ENCODE data around the gene RASSF5. TPM values are rescaled to one million over a fixed set of nuclear protein-coding genes. Genes with fewer than 3 reads are reported as not detected.
A peak's percentile ranks its signal among the peaks of the same experiment; 100 is the strongest.

RASSF5 gene
- total and polyA plus RNA-seq, 10 of the 15 experiments (the other 5 are each of a cell fraction or from before 2014, with no cell fraction given) = 14.0 to 89.6 (median 68.9) TPM

- TF ChIP-seq, protein P1, sequence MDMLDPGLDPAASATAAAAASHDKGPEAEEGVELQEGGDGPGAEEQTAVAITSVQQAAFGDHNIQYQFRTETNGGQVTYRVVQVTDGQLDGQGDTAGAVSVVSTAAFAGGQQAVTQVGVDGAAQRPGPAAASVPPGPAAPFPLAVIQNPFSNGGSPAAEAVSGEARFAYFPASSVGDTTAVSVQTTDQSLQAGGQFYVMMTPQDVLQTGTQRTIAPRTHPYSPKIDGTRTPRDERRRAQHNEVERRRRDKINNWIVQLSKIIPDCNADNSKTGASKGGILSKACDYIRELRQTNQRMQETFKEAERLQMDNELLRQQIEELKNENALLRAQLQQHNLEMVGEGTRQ (IDR thresholded peaks at IDR 0.05; ENCODE audit: borderline replicate concordance, low read depth, low read length) = no peak
- TF ChIP-seq SMARCA5 (IDR thresholded peaks at IDR 0.05) (peak; percentile 75), HDAC2 (IDR thresholded peaks at IDR 0.05) (no peak), RELA (IDR thresholded peaks at IDR 0.05; ENCODE audit: borderline replicate concordance, partially characterized antibody) (no peak), ZZZ3 (IDR thresholded peaks at IDR 0.05; ENCODE audit: control insufficient read depth, insufficient read length, low read depth) (no peak), SMAD1 (IDR thresholded peaks at IDR 0.05; ENCODE audit: low read depth, partially characterized antibody) (no peak), KDM1A (IDR thresholded peaks at IDR 0.05; ENCODE audit: borderline replicate concordance) (no peak), EP300 (IDR thresholded peaks at IDR 0.05; ENCODE audit: borderline replicate concordance in 1 of 2, control insufficient read depth in 1 of 2, low read depth in 2 of 2, low read length in 2 of 2) (peak; percentile 64 to 71; a peak in 3 of 4 replicates), EZH2 (IDR thresholded peaks at IDR 0.05; ENCODE audit: borderline replicate concordance, control insufficient read depth, low read depth, low read length) (no peak), DPF2 (IDR thresholded peaks at IDR 0.05) (peak; percentile 89), ATF7 (IDR thresholded peaks at IDR 0.05; ENCODE audit: low read depth) (peak; percentile 95), ASH2L (IDR thresholded peaks at IDR 0.05; ENCODE audit: borderline replicate concordance, low read depth) (no peak), MLLT1 (IDR thresholded peaks at IDR 0.05) (peak; percentile 75), BCL11A (IDR thresholded peaks at IDR 0.05; ENCODE audit: low read depth, low read length) (peak; percentile 75), JUND (IDR thresholded peaks at IDR 0.05; ENCODE audit: low read depth, low read length) (0 out of 2 replicates have a peak, but pooled peaks have one; percentile 57)
- TF ChIP-seq, protein P2, sequence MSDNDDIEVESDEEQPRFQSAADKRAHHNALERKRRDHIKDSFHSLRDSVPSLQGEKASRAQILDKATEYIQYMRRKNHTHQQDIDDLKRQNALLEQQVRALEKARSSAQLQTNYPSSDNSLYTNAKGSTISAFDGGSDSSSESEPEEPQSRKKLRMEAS (IDR thresholded peaks at IDR 0.05; ENCODE audit: low read depth, low read length) = peak; percentile 32; the same call in 1 of the 2 replicates
- TF ChIP-seq, protein P3, sequence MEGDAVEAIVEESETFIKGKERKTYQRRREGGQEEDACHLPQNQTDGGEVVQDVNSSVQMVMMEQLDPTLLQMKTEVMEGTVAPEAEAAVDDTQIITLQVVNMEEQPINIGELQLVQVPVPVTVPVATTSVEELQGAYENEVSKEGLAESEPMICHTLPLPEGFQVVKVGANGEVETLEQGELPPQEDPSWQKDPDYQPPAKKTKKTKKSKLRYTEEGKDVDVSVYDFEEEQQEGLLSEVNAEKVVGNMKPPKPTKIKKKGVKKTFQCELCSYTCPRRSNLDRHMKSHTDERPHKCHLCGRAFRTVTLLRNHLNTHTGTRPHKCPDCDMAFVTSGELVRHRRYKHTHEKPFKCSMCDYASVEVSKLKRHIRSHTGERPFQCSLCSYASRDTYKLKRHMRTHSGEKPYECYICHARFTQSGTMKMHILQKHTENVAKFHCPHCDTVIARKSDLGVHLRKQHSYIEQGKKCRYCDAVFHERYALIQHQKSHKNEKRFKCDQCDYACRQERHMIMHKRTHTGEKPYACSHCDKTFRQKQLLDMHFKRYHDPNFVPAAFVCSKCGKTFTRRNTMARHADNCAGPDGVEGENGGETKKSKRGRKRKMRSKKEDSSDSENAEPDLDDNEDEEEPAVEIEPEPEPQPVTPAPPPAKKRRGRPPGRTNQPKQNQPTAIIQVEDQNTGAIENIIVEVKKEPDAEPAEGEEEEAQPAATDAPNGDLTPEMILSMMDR (IDR thresholded peaks at IDR 0.05 in 2 of 3, conservative IDR thresholded peaks at IDR 0.05 in 1 of 3; ENCODE audit: control insufficient read depth in 2 of 3, extremely low read depth in 1 of 3, insufficient read depth in 1 of 3, low read depth in 3 of 3, low read length in 3 of 3) = no peak
- TF ChIP-seq, protein P4, sequence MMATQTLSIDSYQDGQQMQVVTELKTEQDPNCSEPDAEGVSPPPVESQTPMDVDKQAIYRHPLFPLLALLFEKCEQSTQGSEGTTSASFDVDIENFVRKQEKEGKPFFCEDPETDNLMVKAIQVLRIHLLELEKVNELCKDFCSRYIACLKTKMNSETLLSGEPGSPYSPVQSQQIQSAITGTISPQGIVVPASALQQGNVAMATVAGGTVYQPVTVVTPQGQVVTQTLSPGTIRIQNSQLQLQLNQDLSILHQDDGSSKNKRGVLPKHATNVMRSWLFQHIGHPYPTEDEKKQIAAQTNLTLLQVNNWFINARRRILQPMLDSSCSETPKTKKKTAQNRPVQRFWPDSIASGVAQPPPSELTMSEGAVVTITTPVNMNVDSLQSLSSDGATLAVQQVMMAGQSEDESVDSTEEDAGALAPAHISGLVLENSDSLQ (IDR thresholded peaks at IDR 0.05) = peak; percentile 62
- TF ChIP-seq, protein P5, sequence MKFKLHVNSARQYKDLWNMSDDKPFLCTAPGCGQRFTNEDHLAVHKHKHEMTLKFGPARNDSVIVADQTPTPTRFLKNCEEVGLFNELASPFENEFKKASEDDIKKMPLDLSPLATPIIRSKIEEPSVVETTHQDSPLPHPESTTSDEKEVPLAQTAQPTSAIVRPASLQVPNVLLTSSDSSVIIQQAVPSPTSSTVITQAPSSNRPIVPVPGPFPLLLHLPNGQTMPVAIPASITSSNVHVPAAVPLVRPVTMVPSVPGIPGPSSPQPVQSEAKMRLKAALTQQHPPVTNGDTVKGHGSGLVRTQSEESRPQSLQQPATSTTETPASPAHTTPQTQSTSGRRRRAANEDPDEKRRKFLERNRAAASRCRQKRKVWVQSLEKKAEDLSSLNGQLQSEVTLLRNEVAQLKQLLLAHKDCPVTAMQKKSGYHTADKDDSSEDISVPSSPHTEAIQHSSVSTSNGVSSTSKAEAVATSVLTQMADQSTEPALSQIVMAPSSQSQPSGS (IDR thresholded peaks at IDR 0.05; ENCODE audit: low read length) = peak; percentile 83
Measured at GRCh38 chr1:206579747-206580437, 72.6 kb downstream of the RASSF5 start (continued).
